ENCODE data around the gene SLC38A1. TPM values are rescaled to one million over a fixed set of nuclear protein-coding genes. Genes with fewer than 3 reads are reported as not detected.

The SLC38A1 gene
- total and polyA plus RNA-seq, 2 donors from 2014 or later: 13.3 to 124 TPM

GRCh38 chr12:46303039-46303666 is 34.3 kb upstream of the SLC38A1 start:
- DNase-seq (peak in 2 of 5 donors; percentile 7 to 46), FAIRE-seq (no peak)
- TF ChIP-seq CTCF (IDR thresholded peaks at IDR 0.05; ENCODE audit: borderline replicate concordance, extremely low read depth, insufficient read depth): peak; percentile 56

GRCh38 chr12:46300910-46301309 is 32.1 kb upstream of the SLC38A1 start:
- intact Hi-C loops (cut with DNase I): no loop called here
- DNase-seq (peak in 2 of 5 donors; percentile 3 to 28), FAIRE-seq (no peak)
- Histone ChIP-seq H3K36me3 (ENCODE audit: control insufficient read depth in 2 of 3, insufficient read depth in 3 of 3, low read length in 3 of 3) (no peaks in the 10 kb centered on the region), H3K27me3 (ENCODE audit: control insufficient read depth, insufficient read depth, low read length) (no peaks in the 10 kb centered on the region), H3K9me3 (ENCODE audit: control insufficient read depth in 2 of 3, insufficient read depth in 1 of 3, low read length in 3 of 3) (no peaks in the 10 kb centered on the region), H3K4me3 (ENCODE audit: low read length in 3 of 3) (no peak overlapping the region), H3K4me1 (ENCODE audit: control insufficient read depth in 2 of 3, insufficient read depth in 2 of 3, low read depth in 1 of 3, low read length in 3 of 3) (no peaks in the 10 kb centered on the region), H3K27ac (ENCODE audit: low read depth in 2 of 2, low read length in 2 of 2) (no peak overlapping the region), H3K9ac (ENCODE audit: low read length in 3 of 3) (no peak overlapping the region)
- TF ChIP-seq CTCF (IDR thresholded peaks at IDR 0.05; ENCODE audit: borderline replicate concordance, extremely low read depth, insufficient read depth): no peak

More at GRCh38 chr12:46303039-46303666, 34.3 kb upstream of the SLC38A1 start:
- intact Hi-C loops (cut with DNase I): no loop called here
- H3K27ac ChIP-seq (ENCODE audit: low read depth in 2 of 2, low read length in 2 of 2): no peak overlapping the region
- H3K4me3 ChIP-seq (ENCODE audit: low read length in 3 of 3): no peak overlapping the region
- no peak overlapping the region for H3K9ac ChIP-seq (ENCODE audit: low read length in 3 of 3)
- no peaks in the 10 kb centered on the region for H3K9me3 ChIP-seq (ENCODE audit: control insufficient read depth in 2 of 3, insufficient read depth in 1 of 3, low read length in 3 of 3)
- H3K27me3 ChIP-seq (ENCODE audit: control insufficient read depth, insufficient read depth, low read length): no peaks in the 10 kb centered on the region
- H3K36me3 ChIP-seq (ENCODE audit: control insufficient read depth in 2 of 3, insufficient read depth in 3 of 3, low read length in 3 of 3): no peaks in the 10 kb centered on the region
- H3K4me1 ChIP-seq (ENCODE audit: control insufficient read depth in 2 of 3, insufficient read depth in 2 of 3, low read depth in 1 of 3, low read length in 3 of 3): no peaks in the 10 kb centered on the region

- no peak overlapping the region for H3K9ac ChIP-seq (ENCODE audit: low read length in 3 of 3)
- no peaks in the 10 kb centered on the region for H3K36me3 ChIP-seq (ENCODE audit: control insufficient read depth in 2 of 3, insufficient read depth in 3 of 3, low read length in 3 of 3)
- no peaks in the 10 kb centered on the region for H3K27me3 ChIP-seq (ENCODE audit: control insufficient read depth, insufficient read depth, low read length)
- intact Hi-C loops (cut with DNase I): no loop called here
- DNase-seq (peak in 1 of 5 donors; percentile 10), FAIRE-seq (no peak)
- TF ChIP-seq CTCF (IDR thresholded peaks at IDR 0.05; ENCODE audit: borderline replicate concordance, extremely low read depth, insufficient read depth): no peak
- no peak overlapping the region for H3K27ac ChIP-seq (ENCODE audit: low read depth in 2 of 2, low read length in 2 of 2)
- no peaks in the 10 kb centered on the region for H3K4me1 ChIP-seq (ENCODE audit: control insufficient read depth in 2 of 3, insufficient read depth in 2 of 3, low read depth in 1 of 3, low read length in 3 of 3)
- H3K9me3 ChIP-seq (ENCODE audit: control insufficient read depth in 2 of 3, insufficient read depth in 1 of 3, low read length in 3 of 3): no peaks in the 10 kb centered on the region
- H3K4me3 ChIP-seq (ENCODE audit: low read length in 3 of 3): no peak overlapping the region
Measured at GRCh38 chr12:46299851-46300250, 31.0 kb upstream of the SLC38A1 start.

GRCh38 chr12:46298261-46298660 is 29.4 kb upstream of the SLC38A1 start:
- Histone ChIP-seq H3K27me3 (ENCODE audit: control insufficient read depth, insufficient read depth, low read length) (no peaks in the 10 kb centered on the region), H3K27ac (ENCODE audit: low read depth in 2 of 2, low read length in 2 of 2) (no peak overlapping the region), H3K4me3 (ENCODE audit: low read length in 3 of 3) (no peak overlapping the region), H3K4me1 (ENCODE audit: control insufficient read depth in 2 of 3, insufficient read depth in 2 of 3, low read depth in 1 of 3, low read length in 3 of 3) (no peaks in the 10 kb centered on the region), H3K36me3 (ENCODE audit: control insufficient read depth in 2 of 3, insufficient read depth in 3 of 3, low read length in 3 of 3) (no peaks in the 10 kb centered on the region), H3K9me3 (ENCODE audit: control insufficient read depth in 2 of 3, insufficient read depth in 1 of 3, low read length in 3 of 3) (no peaks in the 10 kb centered on the region), H3K9ac (ENCODE audit: low read length in 3 of 3) (no peak overlapping the region)
- no peak for DNase-seq
- no peak for TF ChIP-seq CTCF (IDR thresholded peaks at IDR 0.05; ENCODE audit: borderline replicate concordance, extremely low read depth, insufficient read depth)
- FAIRE-seq: no peak
- intact Hi-C loops (cut with DNase I): no loop called here
